ENCODE results near the gene SORBS1. TPM values are rescaled to one million over a fixed set of nuclear protein-coding genes. Genes with fewer than 3 reads are reported as not detected.

The SORBS1 gene
- polyA plus RNA-seq, 1 donor from 2014 or later: 39.5 TPM

DNA sequence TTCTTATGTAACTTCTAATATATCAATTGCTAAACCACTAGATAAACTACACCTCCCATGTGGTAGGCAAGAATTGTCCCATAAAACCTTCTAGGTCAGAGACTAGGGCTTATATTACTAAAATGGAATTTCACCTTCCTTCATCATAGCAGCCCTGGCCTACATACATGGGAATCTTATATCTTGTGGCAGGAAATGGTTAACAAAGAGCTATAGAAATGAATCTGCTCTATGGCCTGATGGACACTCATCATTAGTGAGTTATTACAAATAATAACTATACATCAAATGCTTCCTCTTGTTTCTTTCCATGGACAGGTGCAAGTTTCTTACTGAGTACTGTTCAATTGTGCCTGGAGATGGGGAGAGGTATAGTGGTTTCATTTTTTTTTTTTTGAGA lies 208.0 kb downstream of the SORBS1 start:
- no peak overlapping the region for H3K4me2 ChIP-seq (ENCODE audit: low read length)
- H3K9ac ChIP-seq (ENCODE audit: low read length): no peak overlapping the region
- H3K4me3 ChIP-seq (ENCODE audit: low read length): no peak overlapping the region
- no peaks in the 10 kb centered on the region for H4K20me1 ChIP-seq (ENCODE audit: insufficient read depth)
- H3K9me2 ChIP-seq (ENCODE audit: insufficient read depth, low read length): no peaks in the 10 kb centered on the region
- H3K36me3 ChIP-seq (ENCODE audit: insufficient read depth, low read length): no peaks in the 10 kb centered on the region
- H3K27me3 ChIP-seq (ENCODE audit: insufficient read depth, low read depth, low read length): no peaks in the 10 kb centered on the region
- TF ChIP-seq, protein P1, sequence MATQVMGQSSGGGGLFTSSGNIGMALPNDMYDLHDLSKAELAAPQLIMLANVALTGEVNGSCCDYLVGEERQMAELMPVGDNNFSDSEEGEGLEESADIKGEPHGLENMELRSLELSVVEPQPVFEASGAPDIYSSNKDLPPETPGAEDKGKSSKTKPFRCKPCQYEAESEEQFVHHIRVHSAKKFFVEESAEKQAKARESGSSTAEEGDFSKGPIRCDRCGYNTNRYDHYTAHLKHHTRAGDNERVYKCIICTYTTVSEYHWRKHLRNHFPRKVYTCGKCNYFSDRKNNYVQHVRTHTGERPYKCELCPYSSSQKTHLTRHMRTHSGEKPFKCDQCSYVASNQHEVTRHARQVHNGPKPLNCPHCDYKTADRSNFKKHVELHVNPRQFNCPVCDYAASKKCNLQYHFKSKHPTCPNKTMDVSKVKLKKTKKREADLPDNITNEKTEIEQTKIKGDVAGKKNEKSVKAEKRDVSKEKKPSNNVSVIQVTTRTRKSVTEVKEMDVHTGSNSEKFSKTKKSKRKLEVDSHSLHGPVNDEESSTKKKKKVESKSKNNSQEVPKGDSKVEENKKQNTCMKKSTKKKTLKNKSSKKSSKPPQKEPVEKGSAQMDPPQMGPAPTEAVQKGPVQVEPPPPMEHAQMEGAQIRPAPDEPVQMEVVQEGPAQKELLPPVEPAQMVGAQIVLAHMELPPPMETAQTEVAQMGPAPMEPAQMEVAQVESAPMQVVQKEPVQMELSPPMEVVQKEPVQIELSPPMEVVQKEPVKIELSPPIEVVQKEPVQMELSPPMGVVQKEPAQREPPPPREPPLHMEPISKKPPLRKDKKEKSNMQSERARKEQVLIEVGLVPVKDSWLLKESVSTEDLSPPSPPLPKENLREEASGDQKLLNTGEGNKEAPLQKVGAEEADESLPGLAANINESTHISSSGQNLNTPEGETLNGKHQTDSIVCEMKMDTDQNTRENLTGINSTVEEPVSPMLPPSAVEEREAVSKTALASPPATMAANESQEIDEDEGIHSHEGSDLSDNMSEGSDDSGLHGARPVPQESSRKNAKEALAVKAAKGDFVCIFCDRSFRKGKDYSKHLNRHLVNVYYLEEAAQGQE (IDR thresholded peaks at IDR 0.05; ENCODE audit: borderline replicate concordance): no peak
- TF ChIP-seq CTCF (IDR thresholded peaks at IDR 0.05; ENCODE audit: poor library complexity, severe bottlenecking) (no peak), MXI1 (conservative IDR thresholded peaks at IDR 0.05; ENCODE audit: poor library complexity, severe bottlenecking) (no peak), POLR2AphosphoS5 (IDR thresholded peaks at IDR 0.05) (no peak), RAD21 (conservative IDR thresholded peaks at IDR 0.05) (no peak), EP300 (conservative IDR thresholded peaks at IDR 0.05; ENCODE audit: poor library complexity, severe bottlenecking) (no peak), EZH2 (IDR thresholded peaks at IDR 0.05; ENCODE audit: borderline replicate concordance, insufficient read depth, low read length, poor library complexity, severe bottlenecking) (no peak), TAF1 (IDR thresholded peaks at IDR 0.05; ENCODE audit: low read depth) (no peak)
- no peak overlapping the region for H2AFZ ChIP-seq (ENCODE audit: low read depth, low read length)
- no peaks in the 10 kb centered on the region for H3K79me2 ChIP-seq (replicated peaks; ENCODE audit: insufficient read depth, low read length)
- H3K27ac ChIP-seq (ENCODE audit: low read length): no peak overlapping the region
- no peaks in the 10 kb centered on the region for H3K9me3 ChIP-seq (ENCODE audit: low read length)
- H3F3A ChIP-seq (ENCODE audit: insufficient read depth, low read length, poor library complexity, severe bottlenecking): no peaks in the 10 kb centered on the region

GRCh38 chr10:95352684-95353083 lies 208.5 kb downstream of the SORBS1 start:
- Histone ChIP-seq H4K20me1 (ENCODE audit: insufficient read depth) (no peaks in the 10 kb centered on the region), H3K79me2 (replicated peaks; ENCODE audit: insufficient read depth, low read length) (no peaks in the 10 kb centered on the region), H3K9me2 (ENCODE audit: insufficient read depth, low read length) (no peaks in the 10 kb centered on the region), H3K27ac (ENCODE audit: low read length) (no peak overlapping the region), H3K36me3 (ENCODE audit: insufficient read depth, low read length) (no peaks in the 10 kb centered on the region), H3K9me3 (ENCODE audit: low read length) (no peaks in the 10 kb centered on the region), H3K9ac (ENCODE audit: low read length) (no peak overlapping the region), H3K4me3 (ENCODE audit: low read length) (no peak overlapping the region), H3K4me2 (ENCODE audit: low read length) (no peak overlapping the region), H3F3A (ENCODE audit: insufficient read depth, low read length, poor library complexity, severe bottlenecking) (no peaks in the 10 kb centered on the region), H3K27me3 (ENCODE audit: insufficient read depth, low read depth, low read length) (no peaks in the 10 kb centered on the region), H2AFZ (ENCODE audit: low read depth, low read length) (no peak overlapping the region)
- no peak for TF ChIP-seq RAD21 (conservative IDR thresholded peaks at IDR 0.05)
- TF ChIP-seq EP300 (conservative IDR thresholded peaks at IDR 0.05; ENCODE audit: poor library complexity, severe bottlenecking): no peak
- no peak for TF ChIP-seq CTCF (IDR thresholded peaks at IDR 0.05; ENCODE audit: poor library complexity, severe bottlenecking)
- TF ChIP-seq POLR2AphosphoS5 (IDR thresholded peaks at IDR 0.05): no peak
- TF ChIP-seq SMC3 (conservative IDR thresholded peaks at IDR 0.05; ENCODE audit: poor library complexity): no peak
- no peak for TF ChIP-seq MXI1 (conservative IDR thresholded peaks at IDR 0.05; ENCODE audit: poor library complexity, severe bottlenecking)
- no peak for TF ChIP-seq EZH2 (IDR thresholded peaks at IDR 0.05; ENCODE audit: borderline replicate concordance, insufficient read depth, low read length, poor library complexity, severe bottlenecking)
- TF ChIP-seq TAF1 (IDR thresholded peaks at IDR 0.05; ENCODE audit: low read depth): no peak
- TF ChIP-seq, protein P1 (IDR thresholded peaks at IDR 0.05; ENCODE audit: borderline replicate concordance): no peak

Data from neural cell (in vitro differentiated cells).